ENCODE data around the gene PAM. TPM values are rescaled to one million over a fixed set of nuclear protein-coding genes. Genes with fewer than 3 reads are reported as not detected.
A peak's percentile ranks its signal among the peaks of the same experiment; 100 is the strongest.

Gene PAM
- total RNA-seq, 4 donors from 2014 or later, result 102 to 210 (median 172) TPM

GRCh38 chr5:102956599-102956998, 201.5 kb downstream of the PAM start:
- intact Hi-C loops (cut with DNase I; ENCODE audit: low total_unique reads), result no loop called here
- DNase-seq (no peak), ATAC-seq (no peak)
- Histone ChIP-seq H3K4me1 (peaks cover 17 to 21% of the 10 kb centered on the region in 2 donors), H3K27ac (no peak overlapping the region), H3K36me3 (peaks cover 0 to 16% of the 10 kb centered on the region in 2 donors), H3K4me3 (no peak overlapping the region), H3K27me3 (no peaks in the 10 kb centered on the region), H3K9me3 (no peaks in the 10 kb centered on the region)
- in situ Hi-C loops (cut with MboI; ENCODE audit: low sequenced_read_pairs in 4 of 4), result loop anchor here in 1 of 4 donors (25.0 kb wide), 1 partner anchor 169 kb away; no protein-coding TSS in a partner anchor
- TF ChIP-seq CTCF (IDR thresholded peaks at IDR 0.05 in 4 of 5, conservative IDR thresholded peaks at IDR 0.05 in 1 of 5) (no peak), POLR2A (IDR thresholded peaks at IDR 0.05) (no peak)

GRCh38 chr5:102957141-102957540, 202.0 kb downstream of the PAM start:
- intact Hi-C loops (cut with DNase I; ENCODE audit: low total_unique reads), result no loop called here
- H3K27ac ChIP-seq, result peak overlapping the region; percentile 50 to 69 (median 68)

GRCh38 chr5:102958481-102959011, 203.4 kb downstream of the PAM start:
- ATAC-seq (peak; percentile 68 to 71), DNase-seq (no peak)
- H3K4me3 ChIP-seq, result no peak overlapping the region
- intact Hi-C loops (cut with DNase I; ENCODE audit: low total_unique reads), result no loop called here
- peaks cover 17 to 21% of the 10 kb centered on the region in 2 donors for H3K4me1 ChIP-seq
- TF ChIP-seq CTCF (IDR thresholded peaks at IDR 0.05 in 4 of 5, conservative IDR thresholded peaks at IDR 0.05 in 1 of 5) (no peak), POLR2A (IDR thresholded peaks at IDR 0.05) (no peak)
- in situ Hi-C loops (cut with MboI; ENCODE audit: low sequenced_read_pairs in 4 of 4), result loop anchor here in 1 of 4 donors (25.0 kb wide), 1 partner anchor 171 kb away; no protein-coding TSS in a partner anchor
- peaks cover 0 to 5% of the 10 kb centered on the region in 2 donors for H3K36me3 ChIP-seq
- peak overlapping the region; percentile 50 to 69 (median 68) for H3K27ac ChIP-seq
- H3K27me3 ChIP-seq, result no peaks in the 10 kb centered on the region
- H3K9me3 ChIP-seq, result no peaks in the 10 kb centered on the region

More at GRCh38 chr5:102957141-102957540, 202.0 kb downstream of the PAM start:
- Histone ChIP-seq H3K9me3 (no peaks in the 10 kb centered on the region), H3K36me3 (peaks cover 0 to 10% of the 10 kb centered on the region in 2 donors), H3K4me3 (no peak overlapping the region), H3K27me3 (no peaks in the 10 kb centered on the region), H3K4me1 (peaks cover 17 to 21% of the 10 kb centered on the region in 2 donors)
- TF ChIP-seq POLR2A (IDR thresholded peaks at IDR 0.05) (no peak), CTCF (IDR thresholded peaks at IDR 0.05 in 4 of 5, conservative IDR thresholded peaks at IDR 0.05 in 1 of 5) (no peak)
- DNase-seq, result no peak
- no peak for ATAC-seq
- in situ Hi-C loops (cut with MboI; ENCODE audit: low sequenced_read_pairs in 4 of 4), result loop anchor here in 1 of 4 donors (25.0 kb wide), 1 partner anchor 170 kb away; no protein-coding TSS in a partner anchor

DNA sequence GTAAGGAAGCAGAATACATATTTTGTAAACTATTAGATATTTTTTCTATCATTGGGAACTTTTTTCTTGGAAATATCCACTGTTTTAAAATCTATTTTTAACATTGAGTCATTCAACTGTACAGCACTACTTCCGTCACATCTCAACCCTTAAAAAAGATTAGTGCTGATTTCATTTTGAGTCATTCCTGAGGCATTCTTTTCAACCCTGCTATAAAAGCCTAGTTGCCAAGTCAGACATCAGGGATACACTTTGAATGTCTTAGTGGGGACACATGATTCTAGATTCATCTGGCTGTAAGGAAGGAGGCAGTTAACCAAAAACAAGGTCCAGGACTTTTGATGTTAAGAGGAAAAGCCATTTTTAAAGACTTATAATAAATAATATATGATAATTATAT, 203.9 kb downstream of the PAM start:
- in situ Hi-C loops (cut with MboI; ENCODE audit: low sequenced_read_pairs in 4 of 4), result loop anchor here in 1 of 4 donors (25.0 kb wide), 1 partner anchor 172 kb away; no protein-coding TSS in a partner anchor
- no peak for TF ChIP-seq POLR2A (IDR thresholded peaks at IDR 0.05)
- no peak for TF ChIP-seq CTCF (IDR thresholded peaks at IDR 0.05 in 4 of 5, conservative IDR thresholded peaks at IDR 0.05 in 1 of 5)
- DNase-seq, result no peak
- H3K36me3 ChIP-seq, result peaks cover 0 to 6% of the 10 kb centered on the region in 2 donors
- peak; percentile 80 to 84 for ATAC-seq
- H3K9me3 ChIP-seq, result no peaks in the 10 kb centered on the region
- no peak overlapping the region for H3K4me3 ChIP-seq
- H3K27me3 ChIP-seq, result no peaks in the 10 kb centered on the region
- peak overlapping the region; percentile 50 to 69 (median 68) for H3K27ac ChIP-seq
- peaks cover 17 to 21% of the 10 kb centered on the region in 2 donors for H3K4me1 ChIP-seq
- intact Hi-C loops (cut with DNase I; ENCODE audit: low total_unique reads), result no loop called here
